Stimulated activated CD8-positive, alpha-beta memory T cell treated with anti-CD3 and anti-CD28 coated beads, Interleukin-4, amount 100 ng/mL, for 24 hours (primary cell): Measurements from ENCODE around the gene B3GNT5.

Source experiments
- DNase-seq: peaks from one replicate; pipeline ENCODE4 v3.0.0-alpha.2; 2020; ENCODE audit warnings: low read depth

B3GNT5 gene

DNA sequence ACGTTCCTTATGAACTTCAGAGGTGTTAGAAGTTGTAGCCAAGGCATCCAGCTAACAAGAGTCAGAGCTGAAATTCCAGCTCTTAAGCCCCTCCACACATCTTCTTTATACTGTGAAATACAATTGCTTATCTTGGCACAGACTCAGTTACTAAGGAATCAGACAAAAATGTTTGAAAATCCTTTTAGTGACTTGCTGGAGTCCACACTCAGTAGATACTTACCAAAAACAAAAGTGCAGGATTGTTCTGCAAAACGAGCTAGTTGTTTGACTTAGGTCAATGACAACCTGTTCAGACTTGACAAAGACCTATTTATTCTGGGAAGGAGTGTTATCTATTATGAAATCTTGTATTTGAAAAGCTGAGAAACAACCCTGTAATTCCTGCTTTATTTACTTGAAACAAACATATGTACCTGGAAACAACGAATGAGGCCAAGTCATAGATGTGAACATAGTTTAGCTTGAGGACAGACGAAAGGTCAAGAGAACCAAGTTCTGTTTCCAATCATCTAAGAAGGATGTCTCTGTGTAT is 38.5 kb downstream of the B3GNT5 start:
- DNase-seq: no peak

DNA sequence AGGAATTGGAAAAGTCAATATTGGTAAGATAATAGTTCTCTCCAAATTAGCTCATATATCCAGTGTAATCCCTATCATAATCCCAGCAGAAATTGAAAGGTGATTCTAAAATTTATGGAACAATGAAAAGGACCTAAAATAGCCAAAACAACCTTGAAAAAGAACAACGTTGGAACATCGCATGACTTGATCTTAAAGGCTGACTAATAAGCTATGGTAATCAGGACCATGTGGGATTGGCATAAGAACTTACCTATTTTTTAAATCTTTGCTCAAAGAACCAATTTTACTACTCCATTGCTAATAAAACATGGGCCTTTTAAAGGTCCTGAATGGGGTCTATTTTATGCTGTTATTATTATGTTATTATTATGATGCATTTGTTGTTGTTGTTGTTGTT is 40.9 kb downstream of the B3GNT5 start:
- no peak for DNase-seq

DNA sequence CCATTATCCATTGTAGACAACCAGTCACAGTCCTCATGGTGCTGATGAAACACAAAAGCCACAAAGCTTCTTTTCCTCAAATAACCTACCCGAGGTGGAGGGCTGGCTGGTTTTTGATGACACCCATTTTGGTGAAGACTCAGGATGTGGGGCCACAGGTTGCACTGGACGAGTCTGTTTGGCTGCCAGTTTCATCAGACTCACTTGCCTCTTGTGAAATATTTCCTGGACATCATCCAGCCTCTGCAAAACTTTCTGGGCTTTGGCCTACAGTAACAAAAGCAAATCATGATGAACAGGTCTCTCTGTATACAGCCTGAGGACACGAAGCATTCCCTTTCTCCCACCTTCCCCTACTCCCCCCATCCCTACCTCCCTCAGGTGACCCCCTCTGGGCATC is 42.2 kb downstream of the B3GNT5 start:
- no peak for DNase-seq

DNA sequence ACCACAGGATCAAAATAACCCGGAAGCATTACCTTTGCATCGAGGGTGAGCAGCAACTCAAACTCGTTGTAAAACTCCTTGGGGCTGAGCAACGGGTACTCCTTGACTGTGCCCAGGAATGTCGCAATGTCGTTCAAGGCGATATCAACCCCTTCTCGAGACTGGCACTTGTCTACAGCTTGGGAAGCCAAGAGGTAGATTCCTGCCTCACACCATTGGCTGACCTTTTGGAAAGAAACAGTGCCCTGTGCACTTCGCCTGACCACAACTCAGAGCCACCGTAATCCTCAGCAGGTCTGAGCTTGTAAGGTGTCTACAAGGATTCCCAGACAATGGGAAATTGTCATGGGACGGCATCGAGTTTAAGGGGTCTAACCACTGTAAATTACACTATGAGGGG is 43.9 kb downstream of the B3GNT5 start:
- no peak for DNase-seq

DNA sequence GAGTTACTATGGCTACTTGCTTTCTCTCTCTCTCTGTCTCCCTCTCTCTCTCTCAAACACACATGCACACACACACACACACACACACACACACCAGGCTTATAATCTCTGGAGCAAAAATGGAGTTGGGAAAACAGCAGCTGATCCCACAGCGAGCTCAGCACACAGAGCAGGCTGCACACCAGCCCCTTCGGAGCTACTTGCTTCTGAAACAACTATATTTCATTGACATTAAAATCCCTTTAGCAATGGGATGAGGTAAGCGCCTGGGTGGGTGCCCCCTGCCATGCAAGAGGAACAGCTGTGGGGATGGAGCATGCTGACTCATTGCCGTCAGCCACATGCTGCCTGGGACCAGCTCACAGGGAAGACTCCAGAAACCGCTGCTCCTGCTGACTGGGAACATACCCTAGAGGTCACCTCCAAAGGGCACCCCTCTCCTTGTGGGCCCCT is 45.7 kb downstream of the B3GNT5 start:
- no peak for DNase-seq

DNA sequence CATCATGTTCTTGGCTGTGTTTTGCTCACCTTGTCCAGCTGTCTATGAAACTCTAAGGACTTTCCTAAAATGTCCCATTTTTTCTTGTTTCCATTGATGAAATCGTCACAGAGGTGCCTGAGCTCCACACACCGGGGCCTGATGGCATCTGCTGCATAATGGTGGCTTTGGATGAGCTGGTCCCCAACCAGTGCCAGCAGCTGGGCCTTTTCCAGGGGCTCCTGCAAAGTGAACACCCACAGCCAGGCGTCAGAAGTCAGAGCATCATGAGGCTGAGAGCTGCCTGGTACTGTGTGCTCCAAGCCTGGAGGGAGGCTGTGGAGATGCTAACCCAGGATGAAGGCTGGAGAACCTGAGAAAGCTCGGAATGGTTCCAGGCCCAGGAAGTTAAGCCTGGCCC is 46.9 kb downstream of the B3GNT5 start:
- DNase-seq: no peak

DNA sequence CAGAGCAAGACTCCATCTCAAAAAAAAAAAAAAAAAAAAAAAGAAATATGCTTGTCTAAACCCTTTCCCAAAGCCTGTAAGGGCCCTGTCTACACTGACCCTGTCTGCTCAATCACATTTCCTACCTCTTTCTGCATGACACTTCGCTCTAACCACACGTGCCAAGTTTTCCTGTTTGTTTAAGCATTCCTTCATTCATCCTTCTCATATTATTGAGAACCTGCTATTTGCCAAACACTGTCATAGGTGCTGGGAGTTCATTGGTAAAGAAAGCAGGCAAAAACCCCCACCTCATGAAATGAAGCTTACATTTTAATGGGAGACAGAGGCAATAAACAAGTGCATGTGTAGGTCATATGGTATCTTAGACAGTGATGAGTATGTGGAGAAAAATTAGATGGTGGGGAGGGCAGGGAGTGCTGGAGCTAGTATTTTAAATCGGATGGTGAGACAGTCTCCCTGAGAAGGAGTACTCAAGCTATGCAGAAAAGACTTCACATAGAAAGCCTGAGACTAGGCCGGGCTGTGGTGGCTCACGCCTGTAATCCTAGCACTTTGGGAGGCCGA is 48.0 kb downstream of the B3GNT5 start:
- no peak for DNase-seq

DNA sequence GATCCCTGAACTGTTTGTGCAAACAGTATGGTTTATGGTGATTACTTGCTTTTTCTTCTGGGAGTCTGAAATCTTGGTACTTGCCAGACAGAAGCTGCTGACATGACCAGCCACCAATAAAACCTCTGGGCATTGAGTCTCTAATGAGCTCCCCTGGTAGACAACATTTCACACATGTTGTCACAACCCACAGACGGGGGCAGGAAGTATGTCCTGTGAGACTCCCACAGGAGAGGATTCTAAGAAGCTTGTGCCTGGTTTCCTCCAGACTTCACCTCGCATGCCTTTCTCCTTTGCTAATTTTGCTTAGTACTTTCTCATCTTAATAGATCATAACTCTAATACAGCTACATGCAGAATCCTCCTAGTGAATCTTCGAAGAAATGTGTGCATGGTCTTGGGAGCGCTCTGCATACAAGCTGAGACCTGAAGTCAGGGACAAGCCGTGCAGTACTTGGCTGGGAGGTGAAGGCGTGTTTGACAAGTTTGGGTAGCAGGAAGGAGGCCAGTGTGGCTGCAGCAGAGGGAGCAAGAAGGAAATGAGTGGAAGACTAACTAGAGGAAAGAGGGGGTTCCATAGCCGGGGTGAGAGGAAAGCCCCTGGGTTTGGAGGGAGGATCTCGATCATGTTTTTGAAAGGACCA is 49.0 kb downstream of the B3GNT5 start:
- DNase-seq: no peak

DNA sequence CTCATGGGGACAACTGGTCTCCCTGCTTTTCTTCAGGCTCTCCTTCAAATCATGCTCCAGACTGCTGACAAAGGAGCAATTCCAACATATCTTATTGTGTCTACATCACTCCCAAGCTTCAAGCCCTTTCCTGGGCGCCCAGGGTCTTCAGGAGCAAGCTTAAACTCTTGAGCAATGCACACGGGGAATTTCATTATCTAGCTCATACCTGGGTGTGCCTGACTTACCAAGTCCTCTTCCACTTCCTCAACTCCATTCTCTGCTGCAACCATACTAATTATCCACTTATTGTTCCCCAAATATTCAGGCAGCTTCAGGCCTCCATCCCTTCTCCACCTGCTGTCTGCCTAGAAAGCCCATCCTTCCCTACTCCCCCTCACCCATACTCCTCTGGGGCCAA is 50.6 kb downstream of the B3GNT5 start:
- no peak for DNase-seq

DNA sequence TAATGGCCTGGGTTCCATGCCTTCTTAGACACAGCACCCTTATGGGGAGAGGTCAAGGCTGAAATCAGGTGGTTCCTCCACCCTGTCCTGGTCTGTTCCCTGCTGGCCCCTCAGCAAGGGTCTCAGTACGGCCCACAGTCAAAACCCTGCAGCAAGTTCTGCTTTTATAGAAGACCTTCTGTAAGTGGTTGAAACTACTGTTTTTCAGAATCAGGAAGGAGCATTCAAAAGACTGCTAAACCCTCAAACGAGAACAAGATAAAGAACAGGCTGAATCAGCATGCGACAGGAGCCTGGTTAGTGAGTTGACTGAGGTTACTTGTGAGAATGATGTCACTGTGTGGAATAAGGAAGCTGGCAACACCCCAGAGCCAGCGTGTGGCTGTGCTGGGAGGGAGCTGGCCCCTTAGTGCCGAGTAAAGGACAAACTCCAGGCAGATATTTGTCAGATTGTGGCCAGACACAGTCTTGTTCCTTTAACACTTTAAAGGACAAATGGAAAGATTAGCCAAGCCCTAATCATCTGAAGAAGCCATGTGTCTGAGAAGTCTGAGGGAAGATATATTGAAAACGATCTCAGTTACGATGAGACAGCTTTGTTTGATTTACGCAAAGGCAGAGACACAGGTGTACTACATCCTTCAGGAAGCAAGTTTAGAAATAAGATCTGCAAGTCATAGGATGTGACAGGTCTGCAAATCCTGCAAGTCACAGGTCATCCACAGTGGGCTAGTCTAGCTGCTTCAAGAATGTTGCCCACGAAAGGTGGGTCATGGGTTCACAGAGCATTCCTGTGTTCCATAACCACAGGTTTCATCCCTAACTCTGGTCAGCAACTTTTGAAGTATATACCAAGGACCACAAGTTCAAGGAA is 54.0 kb downstream of the B3GNT5 start:
- peak; percentile 19 for DNase-seq

DNA sequence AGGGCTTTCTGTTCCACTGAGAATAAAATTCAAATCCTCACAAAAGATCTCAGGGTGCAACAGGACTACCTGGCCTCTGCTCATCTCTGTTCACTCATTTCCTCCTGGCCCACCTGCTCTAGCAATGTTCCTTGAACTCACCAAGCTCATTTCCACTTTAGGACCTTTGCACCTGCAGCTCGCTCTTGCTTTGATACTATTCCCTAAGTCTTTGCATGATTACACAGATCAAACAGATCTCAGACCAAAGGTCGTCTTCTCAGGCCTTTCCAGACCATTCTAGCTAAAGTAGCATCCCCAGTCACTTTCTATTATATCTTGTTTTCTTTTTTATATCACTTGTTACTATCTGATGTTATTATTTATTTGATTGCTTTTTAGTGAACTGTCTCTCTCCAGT is 54.7 kb downstream of the B3GNT5 start:
- DNase-seq: no peak

DNA sequence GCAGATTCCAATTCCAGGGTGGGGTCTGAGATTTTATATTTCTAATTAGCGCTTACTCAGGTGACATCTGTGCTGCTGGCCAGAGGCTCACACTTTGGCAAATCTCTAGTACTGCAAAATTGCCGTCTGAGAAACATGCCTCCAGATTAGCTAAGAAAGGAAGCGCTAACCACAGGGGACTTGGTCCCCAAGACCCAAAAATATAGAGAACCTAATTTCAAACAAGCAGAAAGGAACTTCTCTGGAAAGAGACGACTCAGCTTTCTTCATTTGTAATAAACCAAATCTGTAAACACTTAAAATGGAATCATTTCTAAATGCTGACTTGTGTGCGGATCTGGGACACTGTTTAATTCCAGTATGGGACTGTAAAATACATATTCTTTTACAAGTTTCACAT is 55.7 kb downstream of the B3GNT5 start:
- DNase-seq: no peak

DNA sequence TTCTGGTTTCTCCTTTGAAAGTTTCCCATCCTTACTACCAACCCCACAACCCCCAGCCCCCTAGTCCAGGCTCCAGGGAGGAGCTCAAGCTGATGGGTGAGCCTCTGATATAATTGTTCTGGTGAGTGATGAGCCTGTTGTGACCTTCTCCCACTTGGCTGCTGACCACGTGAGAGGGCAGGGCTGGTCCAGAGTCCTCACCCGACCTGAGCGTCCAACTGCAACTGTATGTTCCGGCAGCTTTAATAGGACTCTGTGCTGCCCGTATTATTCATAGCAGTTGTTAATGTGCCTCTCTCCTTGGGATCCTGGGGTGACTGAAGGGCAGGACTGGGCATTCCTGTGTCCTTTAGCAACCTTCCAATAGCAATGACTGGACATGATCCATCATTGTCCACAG is 56.2 kb downstream of the B3GNT5 start:
- no peak for DNase-seq

DNA sequence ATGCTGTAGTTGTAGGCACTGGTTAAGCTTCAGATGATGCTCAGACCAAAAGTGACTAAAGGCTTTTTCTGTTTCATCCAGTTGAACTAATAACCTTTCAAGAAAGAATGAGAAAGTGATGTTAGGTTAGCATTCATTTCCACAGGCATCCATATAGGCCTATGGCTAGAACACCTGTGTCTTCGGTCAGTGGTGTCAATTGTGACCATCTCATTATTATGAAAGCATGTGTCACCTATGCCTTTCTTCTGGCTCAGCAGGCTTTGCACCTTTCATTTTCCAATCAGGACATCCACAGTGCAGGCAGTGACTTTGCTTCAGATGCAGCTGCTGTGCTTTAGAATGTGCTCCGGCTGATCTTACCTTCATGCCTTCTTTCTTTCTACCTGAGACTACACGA is 57.9 kb downstream of the B3GNT5 start:
- DNase-seq: no peak

DNA sequence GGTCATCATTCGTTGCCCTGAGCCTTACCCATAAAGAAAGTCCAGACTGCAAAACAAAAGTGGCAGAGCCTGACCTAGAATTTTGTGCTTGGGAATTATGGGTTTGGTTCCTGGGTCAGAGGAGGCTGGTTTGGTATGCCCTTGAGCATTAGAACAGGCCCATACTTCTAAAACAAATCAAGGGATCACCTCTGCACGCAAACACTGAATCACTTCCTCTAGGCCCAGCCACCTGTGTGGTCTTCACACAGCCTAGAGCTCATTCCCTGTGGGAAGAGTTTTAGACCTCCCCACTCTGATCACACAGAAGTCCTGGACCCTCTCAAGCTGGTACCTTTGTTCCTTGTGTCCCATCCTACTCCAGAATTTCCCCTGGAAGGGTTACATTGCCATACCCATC is 59.4 kb downstream of the B3GNT5 start:
- DNase-seq: no peak

DNA sequence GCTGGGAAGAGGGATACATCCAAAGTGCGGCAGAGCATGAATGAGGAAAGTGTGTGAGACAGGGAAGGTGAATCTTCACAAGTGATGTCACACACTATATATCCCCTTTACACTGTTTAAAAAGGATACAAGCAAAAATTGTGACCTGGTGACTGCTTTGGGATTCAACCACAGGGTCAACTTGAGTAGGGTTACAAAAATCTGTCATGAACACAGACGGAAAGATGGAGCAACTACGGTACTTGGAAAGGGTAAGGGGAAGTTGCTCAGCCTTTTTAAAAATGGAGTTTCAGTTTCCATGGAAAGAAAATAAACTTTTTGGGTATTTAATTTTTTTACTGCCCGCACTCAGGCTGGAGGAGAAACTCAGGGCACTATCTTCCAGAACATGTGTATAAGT is 60.3 kb downstream of the B3GNT5 start:
- DNase-seq: no peak

DNA sequence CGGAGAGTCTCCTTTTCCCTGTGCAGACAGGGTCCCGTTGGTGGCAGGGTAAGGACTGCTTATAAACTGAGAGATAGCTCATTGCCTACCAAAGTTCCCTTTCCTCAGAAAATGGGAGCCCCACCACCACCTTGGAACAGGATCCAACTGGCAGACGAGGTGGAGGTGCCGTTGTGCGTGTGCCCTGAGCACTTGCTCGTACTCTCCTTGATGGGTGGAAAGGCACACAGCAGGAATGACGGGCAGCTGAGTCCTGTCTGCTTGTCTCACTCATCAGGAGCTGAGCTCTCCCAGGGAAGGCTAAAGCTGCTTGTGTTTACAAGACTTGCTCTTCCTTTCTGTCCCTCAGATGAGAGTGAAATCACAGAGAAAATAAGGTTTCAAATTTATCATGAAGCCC is 60.7 kb downstream of the B3GNT5 start:
- no peak for DNase-seq

DNA sequence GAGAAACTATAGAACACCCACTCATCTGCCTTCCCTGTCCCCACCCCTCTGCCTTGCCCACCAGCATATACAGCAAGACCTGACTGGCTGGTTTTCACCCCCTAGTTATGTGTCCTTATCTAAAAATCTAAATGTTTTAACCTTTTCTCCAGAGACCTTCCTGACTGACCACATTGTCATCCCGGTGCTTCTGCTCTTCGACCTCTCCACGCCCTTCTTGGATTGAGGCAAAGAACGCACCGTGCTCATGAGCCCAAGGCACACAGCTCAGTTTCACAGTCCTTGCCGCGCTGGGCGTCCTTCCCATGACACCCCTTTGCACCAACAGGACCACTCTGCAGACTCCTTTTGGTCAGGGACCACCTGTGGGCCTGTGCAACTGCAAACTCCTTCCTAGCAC is 62.7 kb downstream of the B3GNT5 start:
- DNase-seq: no peak

DNA sequence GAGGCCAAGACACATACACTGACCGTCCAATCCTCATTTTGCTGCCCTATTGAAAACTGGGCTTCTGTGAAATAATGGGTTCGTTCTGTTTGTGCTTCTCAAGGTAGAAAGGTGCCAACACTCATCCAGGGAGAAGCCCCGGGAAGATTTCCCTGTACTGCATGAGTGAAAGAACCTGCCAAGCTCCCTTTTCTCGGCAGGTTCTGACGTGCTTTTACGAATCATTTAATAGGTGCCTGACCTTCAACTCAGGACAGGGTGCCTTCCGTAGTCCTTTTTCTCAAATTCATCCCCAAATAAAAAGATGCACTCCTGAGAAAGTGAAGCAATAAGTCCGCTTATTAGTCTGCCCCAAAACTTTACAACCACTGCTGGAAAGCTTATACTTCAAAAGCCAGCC is 64.2 kb downstream of the B3GNT5 start:
- DNase-seq: no peak

DNA sequence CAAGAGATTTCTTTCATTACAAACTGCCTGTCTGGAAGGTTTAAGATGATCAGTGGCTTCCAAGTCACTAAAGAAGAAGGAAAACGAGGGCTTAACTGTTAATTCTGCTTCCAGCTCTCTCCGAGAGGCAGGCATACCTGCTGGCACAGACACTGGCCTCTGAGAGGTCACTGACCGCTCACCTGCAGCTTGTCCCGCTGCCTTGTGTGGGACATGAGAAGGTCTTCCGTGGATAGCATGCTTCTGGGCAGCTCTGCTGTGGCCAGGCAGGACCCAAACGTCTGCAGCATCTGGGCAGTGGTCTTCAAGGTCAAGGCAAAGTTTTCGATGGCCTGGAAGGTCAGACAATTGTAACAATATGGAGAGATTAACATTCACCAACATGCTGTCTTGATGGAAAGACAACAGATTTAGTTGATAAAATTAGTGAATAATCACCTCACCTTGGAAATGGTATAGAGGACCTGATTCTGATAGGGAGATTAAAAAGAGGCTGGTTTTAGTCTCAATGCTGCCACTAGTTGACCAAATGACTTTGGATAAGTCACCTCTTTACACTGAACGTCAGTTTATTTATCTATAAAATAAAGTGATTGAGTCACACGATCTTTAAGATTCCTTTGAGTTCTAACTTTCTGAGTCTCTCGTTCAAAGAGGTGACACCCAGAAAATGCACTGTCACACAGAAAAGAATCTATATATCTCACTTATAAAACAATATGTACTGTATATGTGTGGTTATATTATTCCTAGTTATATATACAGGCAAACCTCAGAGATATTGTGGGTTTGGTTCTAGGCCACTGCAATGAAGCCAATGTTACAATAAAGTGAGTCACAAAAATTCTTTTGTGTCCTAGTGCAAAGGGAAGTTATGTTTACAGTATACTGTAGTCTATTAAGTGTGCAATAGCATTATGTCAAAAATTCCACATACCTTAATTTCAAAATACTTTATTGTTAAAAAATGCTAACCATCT is 65.1 kb downstream of the B3GNT5 start:
- DNase-seq: no peak

DNA sequence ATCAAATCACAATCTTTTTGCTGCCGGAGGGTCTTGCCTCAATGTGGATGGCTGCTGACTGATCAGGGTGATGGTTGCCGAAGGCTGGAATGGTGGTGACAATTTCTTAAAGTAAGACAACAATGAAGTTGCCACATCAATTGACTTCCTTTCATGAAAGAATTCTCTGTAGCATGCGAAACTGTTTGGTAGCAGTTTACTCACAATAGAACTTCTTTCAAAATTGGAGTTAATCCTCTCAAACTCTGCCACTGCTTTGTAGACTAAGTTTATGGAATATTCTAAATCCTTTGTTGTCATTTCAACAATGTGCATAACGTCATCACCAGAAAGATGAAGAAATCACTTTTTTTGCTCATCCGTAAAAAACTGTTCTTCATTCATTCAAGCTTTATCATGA is 65.8 kb downstream of the B3GNT5 start:
- no peak for DNase-seq

DNA sequence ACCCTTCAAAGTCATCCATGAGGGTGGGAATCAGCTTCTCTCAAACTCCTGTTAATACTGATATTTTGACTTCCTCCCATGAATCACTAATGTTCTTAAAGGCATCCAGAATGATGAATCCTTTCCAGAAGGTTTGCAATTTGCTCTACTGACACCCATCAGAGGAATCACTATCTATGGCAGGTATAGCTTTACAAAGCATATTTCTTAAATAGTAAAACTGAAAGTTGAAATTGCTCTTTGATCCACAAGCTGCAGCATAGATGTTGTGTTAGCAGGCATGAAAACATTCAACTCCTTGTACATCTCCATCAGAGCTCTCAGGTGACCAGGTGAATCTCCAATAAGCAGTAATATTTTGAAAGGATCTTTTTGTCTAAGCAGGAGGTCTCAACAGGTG is 66.3 kb downstream of the B3GNT5 start:
- DNase-seq: no peak
